HEK293 (cell line): ENCODE results near the gene LHFPL3.

Source experiments
- HIC1 ChIP-seq: fragments of 450-650 bp; formaldehyde crosslinking; IDR thresholded peaks from 2 replicates; pipeline ENCODE4 v1.5.1; 2016; ENCODE audit warnings: missing biosample characterization, missing genetic modification characterization
- KLF8 ChIP-seq: fragments of 450-650 bp; formaldehyde crosslinking; IDR thresholded peaks from 2 replicates; pipeline ENCODE4 v1.5.1; 2016; ENCODE audit warnings: missing biosample characterization, missing genetic modification characterization
- MEIS1 ChIP-seq: sonication (generic); formaldehyde crosslinking; IDR thresholded peaks from 2 replicates; pipeline ENCODE4 v1.8.1; 2022; ENCODE audit warnings: missing genetic modification reagents, mild to moderate bottlenecking, borderline replicate concordance
- PRDM10 ChIP-seq: fragments of 450-650 bp; formaldehyde crosslinking; IDR thresholded peaks from 2 replicates; pipeline ENCODE4 v1.5.1; 2016; ENCODE audit warnings: missing biosample characterization, missing genetic modification characterization
- SCRT1 ChIP-seq: fragments of 450-650 bp; formaldehyde crosslinking; IDR thresholded peaks from 2 replicates; pipeline ENCODE4 v1.5.1; 2016; ENCODE audit warnings: missing biosample characterization, missing genetic modification characterization, borderline replicate concordance
- TCF7L2 ChIP-seq: IDR thresholded peaks from 2 replicates; pipeline ENCODE4 v1.6.1; 2011; ENCODE audit warnings: low read depth, mild to moderate bottlenecking, inconsistent platforms, low read length, moderate library complexity, borderline replicate concordance
- WT1 ChIP-seq: fragments of 450-650 bp; formaldehyde crosslinking; IDR thresholded peaks from 2 replicates; pipeline ENCODE4 v1.5.1; 2016; ENCODE audit warnings: missing biosample characterization, missing genetic modification characterization
- ZBTB26 ChIP-seq: fragments of 450-650 bp; formaldehyde crosslinking; optimal IDR thresholded peaks from 2 replicates; pipeline ENCODE3; 2016; ENCODE audit warnings: missing biosample characterization, mild to moderate bottlenecking, missing genetic modification characterization
- ZEB2 ChIP-seq: fragments of 450-650 bp; formaldehyde crosslinking; IDR thresholded peaks from 2 replicates; pipeline ENCODE4 v1.5.1; 2016; ENCODE audit warnings: missing biosample characterization, missing genetic modification characterization
- ZFHX2 ChIP-seq: fragments of 450-650 bp; formaldehyde crosslinking; conservative IDR thresholded peaks from 2 replicates; pipeline ENCODE4 v1.5.1; 2016; ENCODE audit warnings: missing biosample characterization, missing genetic modification characterization
- ZNF155 ChIP-seq: fragments of 450-650 bp; formaldehyde crosslinking; IDR thresholded peaks from 2 replicates; pipeline ENCODE4 v1.5.1; 2016; ENCODE audit warnings: missing biosample characterization, missing genetic modification characterization
- ZNF2 ChIP-seq: fragments of 450-650 bp; formaldehyde crosslinking; IDR thresholded peaks from 2 replicates; pipeline ENCODE4 v1.5.1; 2016; ENCODE audit warnings: missing biosample characterization, missing genetic modification characterization
- ZNF26 ChIP-seq: fragments of 450-650 bp; formaldehyde crosslinking; IDR thresholded peaks from 2 replicates; pipeline ENCODE4 v1.5.1; 2016; ENCODE audit warnings: missing biosample characterization, missing genetic modification characterization
- ZNF423 ChIP-seq: fragments of 450-650 bp; formaldehyde crosslinking; IDR thresholded peaks from 2 replicates; pipeline ENCODE4 v1.5.1; 2016; ENCODE audit warnings: missing biosample characterization, missing genetic modification characterization
- ZNF449 ChIP-seq: fragments of 450-650 bp; formaldehyde crosslinking; IDR thresholded peaks from 2 replicates; pipeline ENCODE4 v1.5.1; 2017; ENCODE audit warnings: missing biosample characterization, mild to moderate bottlenecking, missing genetic modification characterization, moderate library complexity
- ZNF518A ChIP-seq: fragments of 450-650 bp; formaldehyde crosslinking; conservative IDR thresholded peaks from 2 replicates; pipeline ENCODE4 v1.5.1; 2016; ENCODE audit warnings: low read depth, missing biosample characterization, missing genetic modification characterization
- ZNF560 ChIP-seq: fragments of 450-650 bp; formaldehyde crosslinking; IDR thresholded peaks from 2 replicates; pipeline ENCODE4 v1.5.1; 2017; ENCODE audit warnings: missing biosample characterization, missing genetic modification characterization, borderline replicate concordance
- ZNF623 ChIP-seq: fragments of 450-650 bp; formaldehyde crosslinking; IDR thresholded peaks from 2 replicates; pipeline ENCODE4 v1.5.1; 2016; ENCODE audit warnings: missing biosample characterization, missing genetic modification characterization
- ZNF660 ChIP-seq: fragments of 450-650 bp; IDR thresholded peaks from 2 replicates; pipeline ENCODE4 v1.5.1; 2018; ENCODE audit warnings: missing biosample characterization, mild to moderate bottlenecking, missing genetic modification characterization
- ZNF701 ChIP-seq: fragments of 450-650 bp; formaldehyde crosslinking; IDR thresholded peaks from 2 replicates; pipeline ENCODE4 v1.5.1; 2016; ENCODE audit warnings: missing biosample characterization, missing genetic modification characterization
- ZNF704 ChIP-seq: fragments of 450-650 bp; formaldehyde crosslinking; IDR thresholded peaks from 2 replicates; pipeline ENCODE4 v1.5.1; 2016; ENCODE audit warnings: missing biosample characterization, missing genetic modification characterization
- ZNF792 ChIP-seq: fragments of 450-650 bp; formaldehyde crosslinking; IDR thresholded peaks from 2 replicates; pipeline ENCODE4 v1.5.1; 2016; ENCODE audit warnings: missing biosample characterization, missing genetic modification characterization

Gene LHFPL3

GRCh38 chr7:104883718-104884452 is 555.5 kb downstream of the LHFPL3 start (continued):
- TF ChIP-seq ZNF26 (tag by site-specific recombination), result no peak
- TF ChIP-seq KLF8 (tag by site-specific recombination), result peak; percentile 74
- TF ChIP-seq ZNF701 (tag by site-specific recombination), result no peak
- TF ChIP-seq ZNF623 (tag by site-specific recombination), result peak; percentile 44; the same call in 1 of the 2 replicates
- TF ChIP-seq ZNF2 (tag by site-specific recombination), result peak; percentile 73
- no peak for TF ChIP-seq ZNF560 (tag by site-specific recombination)
- TF ChIP-seq ZNF704 (tag by site-specific recombination), result no peak
- TF ChIP-seq MEIS1, result no peak
- peak; percentile 86 for TF ChIP-seq HIC1 (tag by site-specific recombination)
- TF ChIP-seq PRDM10 (tag by site-specific recombination), result peak; percentile 90
- peak; percentile 100 for TF ChIP-seq SCRT1 (tag by site-specific recombination)
- peak; percentile 80 for TF ChIP-seq WT1
- TF ChIP-seq ZNF792 (tag by site-specific recombination), result peak; percentile 60; the same call in 1 of the 2 replicates
- peak; percentile 81 for TF ChIP-seq ZEB2
- TF ChIP-seq ZFHX2 (tag by site-specific recombination), result peak; percentile 80
- no peak for TF ChIP-seq ZNF423 (tag by site-specific recombination)
- TF ChIP-seq ZNF660 (tag by site-specific recombination), result peak; percentile 96
- no peak for TF ChIP-seq ZNF155 (tag by site-specific recombination)
- TF ChIP-seq ZNF449 (tag by site-specific recombination), result peak; percentile 61; the same call in 1 of the 2 replicates
- TF ChIP-seq TCF7L2, result peak; percentile 81
- peak; percentile 61 for TF ChIP-seq ZNF518A (tag by site-specific recombination)
- peak; percentile 11 for TF ChIP-seq ZBTB26 (tag by site-specific recombination)
